HepG2 (cell line): ENCODE measurements around the gene PATL2.

ENCODE experiments used
- CREM ChIP-seq, 2 experiments: sonication (generic) in 1 of 2; formaldehyde crosslinking in 1 of 2; IDR thresholded peaks; 2 replicates each; pipeline versions ENCODE4 v1.4.0 to v1.6.1; 2016 to 2020; ENCODE audit warnings: antibody characterized with exemption in 1 of 2, mild to moderate bottlenecking in 1 of 2, missing genetic modification reagents in 1 of 2
- CTCF ChIP-seq: sonication (generic); formaldehyde crosslinking; IDR thresholded peaks from 2 replicates; pipeline ENCODE4 v1.5.0; 2020; ENCODE audit warnings: mild to moderate bottlenecking, missing genetic modification reagents, moderate library complexity
- GLI4 ChIP-seq: sonication (generic); formaldehyde crosslinking; IDR thresholded peaks from 2 replicates; pipeline ENCODE4 v1.5.1; 2020; ENCODE audit warnings: missing genetic modification reagents, mild to moderate bottlenecking, moderate library complexity, borderline replicate concordance
- HOMEZ ChIP-seq: IDR thresholded peaks from 2 replicates; pipeline ENCODE4 v1.6.1; 2016; ENCODE audit warnings: low read depth
- JUNB ChIP-seq: sonication (generic); formaldehyde crosslinking; IDR thresholded peaks from 2 replicates; pipeline ENCODE4 v1.8.0; 2022; ENCODE audit warnings: missing genetic modification reagents, mild to moderate bottlenecking, borderline replicate concordance
- MAX ChIP-seq: IDR thresholded peaks from 2 replicates; pipeline ENCODE4 v1.6.1; 2012; ENCODE audit warnings: inconsistent platforms
- MEF2D ChIP-seq: sonication (generic); formaldehyde crosslinking; IDR thresholded peaks from 2 replicates; pipeline ENCODE4 v1.5.1; 2020; ENCODE audit warnings: mild to moderate bottlenecking, missing genetic modification reagents
- MYC ChIP-seq: sonication (generic); formaldehyde crosslinking; IDR thresholded peaks from 2 replicates; pipeline ENCODE4 v1.9.0; 2021; ENCODE audit warnings: missing genetic modification reagents, borderline replicate concordance
- POLR2AphosphoS5 ChIP-seq: IDR thresholded peaks from 2 replicates; pipeline ENCODE4 v1.6.1; 2012; ENCODE audit warnings: low read depth, low read length
- ZNF263 ChIP-seq: sonication (generic); formaldehyde crosslinking; IDR thresholded peaks from 2 replicates; pipeline ENCODE4 v1.4.0; 2020; ENCODE audit warnings: missing genetic modification reagents
- ZNF615 ChIP-seq: sonication (generic); formaldehyde crosslinking; IDR thresholded peaks from 2 replicates; pipeline ENCODE4 v1.5.0; 2020; ENCODE audit warnings: mild to moderate bottlenecking, missing genetic modification reagents, borderline replicate concordance
- ZNF646 ChIP-seq: sonication (generic); formaldehyde crosslinking; IDR thresholded peaks from 2 replicates; pipeline ENCODE4 v1.9.0; 2021; ENCODE audit warnings: mild to moderate bottlenecking, missing genetic modification reagents

DNA sequence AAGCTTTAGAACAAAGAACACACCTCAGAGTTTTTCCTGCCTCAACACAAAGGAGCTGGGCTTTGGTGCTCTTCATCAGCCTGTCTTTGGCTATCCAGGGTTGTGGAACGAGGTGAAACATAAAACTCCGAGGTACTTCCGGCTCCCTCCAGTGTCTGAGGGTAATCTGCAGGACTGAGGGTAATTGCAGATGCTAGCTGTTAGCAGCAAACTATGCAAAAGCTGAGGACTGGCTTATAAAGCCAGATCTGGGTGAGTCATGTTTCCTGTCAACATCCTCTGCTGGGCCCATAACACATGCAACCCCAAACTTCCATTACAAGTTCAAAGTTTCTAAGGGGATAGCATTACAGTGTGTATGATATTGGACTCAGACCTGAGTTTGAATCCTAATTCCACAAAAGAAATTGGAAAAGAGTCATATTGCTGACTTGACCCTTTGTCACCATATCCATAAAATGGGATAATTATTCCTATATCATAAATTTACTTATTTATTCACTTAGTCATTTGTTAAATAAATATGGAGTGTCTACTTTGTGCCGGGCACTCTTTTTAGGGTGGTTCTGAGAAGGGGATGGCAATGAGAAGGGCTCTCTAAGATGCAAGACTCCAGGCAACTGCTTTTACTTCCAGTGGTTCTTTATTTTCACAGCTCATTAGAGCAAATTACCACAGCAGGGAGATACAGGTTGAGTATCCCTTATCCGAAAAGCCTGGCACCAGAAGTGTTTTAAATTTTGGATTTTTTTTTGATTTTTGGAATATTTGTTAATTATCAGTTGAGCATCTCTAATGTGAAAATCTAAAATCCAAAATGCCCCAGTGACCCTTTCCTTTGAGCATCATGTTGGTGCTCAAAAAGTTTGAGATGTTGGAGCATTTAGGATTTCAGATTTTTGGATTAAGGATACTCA is 15.7 kb upstream of the PATL2 start:
- TF ChIP-seq CTCF (CRISPR knock-in tag) (no peak), CREM (IDR thresholded peaks at IDR 0.05) (no peak), CREM (CRISPR knock-in tag; IDR thresholded peaks at IDR 0.05) (no peak), GLI4 (CRISPR knock-in tag) (no peak), MEF2D (CRISPR knock-in tag) (0 out of 2 replicates have a peak, but pooled peaks have one; percentile 47), ZNF646 (no peak), HOMEZ (CRISPR knock-in tag) (0 out of 2 replicates have a peak, but pooled peaks have one; percentile 41), ZNF263 (CRISPR knock-in tag) (no peak), JUNB (no peak), MYC (CRISPR knock-in tag) (no peak), MAX (no peak), POLR2AphosphoS5 (peak; percentile 56), ZNF615 (CRISPR knock-in tag) (no peak)
